ENCODE measurements around the gene RASSF8.

GRCh38 chr12:26077915-26078702 is 119.6 kb downstream of the RASSF8 start:
- TF ChIP-seq CTCF (IDR thresholded peaks at IDR 0.05; ENCODE audit: insufficient read depth, low read depth, low read length) (no peak), EZH2 (IDR thresholded peaks at IDR 0.05; ENCODE audit: insufficient read depth, low read length) (no peak)
